ENCODE measurements around the gene TAP2. TPM values are rescaled to one million over a fixed set of nuclear protein-coding genes. Genes with fewer than 3 reads are reported as not detected.

TAP2 gene
- total RNA-seq, 1 donor from 2014 or later, result 45.8 TPM

DNA sequence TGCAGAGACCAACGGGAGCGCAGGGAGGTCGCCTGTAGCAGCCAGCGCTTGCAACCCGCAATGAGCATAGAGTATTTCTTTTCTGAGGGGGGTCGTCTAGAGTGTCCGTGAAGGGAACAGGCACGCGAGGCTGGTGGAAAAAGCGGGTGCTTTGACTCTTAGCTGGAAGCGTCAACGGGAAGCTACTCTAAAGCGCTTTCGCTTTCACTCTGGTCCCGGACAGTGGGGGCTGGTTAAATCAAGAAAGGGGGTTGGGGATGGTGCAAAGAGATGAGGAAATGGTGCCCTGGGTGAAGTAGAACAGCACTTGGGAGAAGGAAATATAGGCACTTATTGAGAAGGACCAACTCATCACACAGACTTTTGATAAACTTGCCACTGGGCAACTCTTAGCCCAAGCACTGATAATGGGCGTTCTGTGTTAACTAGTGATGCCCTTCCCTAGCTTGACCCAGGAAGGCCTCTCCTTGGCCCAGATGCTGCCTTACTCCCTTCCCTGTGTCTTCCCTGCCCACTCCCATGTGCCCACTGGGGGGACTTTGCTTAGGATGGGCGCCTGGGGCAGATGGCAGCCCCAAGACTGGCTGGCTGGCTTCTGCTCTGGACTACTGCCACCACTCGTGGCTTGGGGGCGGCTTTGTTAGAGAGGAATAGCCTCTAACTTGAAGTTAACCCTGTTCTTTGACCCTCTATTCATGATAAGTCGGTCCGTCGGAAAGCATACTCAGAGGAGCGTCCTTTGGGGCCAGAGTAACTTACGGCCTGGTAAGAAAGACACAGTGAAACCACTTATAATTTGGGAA is 16.0 kb upstream of the TAP2 start:
- DNase-seq (ENCODE audit: low spot score), result no peak

- DNase-seq (ENCODE audit: low spot score), result peak; percentile 98
Measured at GRCh38 chr6:32853541-32854375, 15.2 kb upstream of the TAP2 start, which contains the start of the genes PSMB9 and TAP1. PSMB9 (plus strand) TSS chr6:32854192; CDS start chr6:32854230, 38 bp downstream. TAP1 (minus strand) TSS chr6:32853704; CDS start chr6:32853636, 68 bp downstream.

DNA sequence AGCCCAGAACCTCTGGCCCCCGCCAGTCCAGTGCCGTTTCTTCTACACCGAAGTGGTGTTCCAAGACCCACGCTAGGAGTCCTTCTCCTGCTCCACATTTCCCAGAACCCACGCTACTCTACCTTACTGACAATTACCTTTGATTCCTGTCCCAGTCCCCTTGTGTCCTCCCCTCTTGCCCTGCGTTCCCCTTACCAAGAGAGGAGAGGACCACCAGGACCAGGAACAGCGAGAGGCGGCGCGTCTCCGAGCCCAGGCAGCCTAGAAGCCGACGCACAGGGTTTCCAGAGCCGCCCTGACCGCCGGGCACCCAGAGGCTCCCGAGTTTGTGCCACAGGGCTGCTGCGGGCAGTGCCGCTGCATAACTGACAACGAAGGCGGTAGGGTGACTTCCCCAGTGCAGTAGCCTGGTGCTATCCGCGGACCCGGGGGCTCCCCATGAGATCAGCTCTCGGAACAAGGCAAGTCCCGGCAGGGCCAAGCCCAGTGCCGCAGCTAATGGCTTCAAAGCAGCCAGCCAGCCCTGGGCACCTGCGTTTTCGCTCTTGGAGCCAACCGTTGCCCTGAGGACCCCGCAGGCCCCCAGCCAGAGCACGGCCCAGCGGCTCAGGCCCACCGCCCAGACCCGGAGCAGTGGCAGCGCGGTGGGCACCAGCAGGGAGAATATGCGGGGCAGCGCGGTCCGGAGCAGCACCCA is 14.5 kb upstream of the TAP2 start:
- DNase-seq (ENCODE audit: low spot score), result no peak

- DNase-seq (ENCODE audit: low spot score), result no peak
Measured at GRCh38 chr6:32852018-32852843, 13.7 kb upstream of the TAP2 start.

DNA sequence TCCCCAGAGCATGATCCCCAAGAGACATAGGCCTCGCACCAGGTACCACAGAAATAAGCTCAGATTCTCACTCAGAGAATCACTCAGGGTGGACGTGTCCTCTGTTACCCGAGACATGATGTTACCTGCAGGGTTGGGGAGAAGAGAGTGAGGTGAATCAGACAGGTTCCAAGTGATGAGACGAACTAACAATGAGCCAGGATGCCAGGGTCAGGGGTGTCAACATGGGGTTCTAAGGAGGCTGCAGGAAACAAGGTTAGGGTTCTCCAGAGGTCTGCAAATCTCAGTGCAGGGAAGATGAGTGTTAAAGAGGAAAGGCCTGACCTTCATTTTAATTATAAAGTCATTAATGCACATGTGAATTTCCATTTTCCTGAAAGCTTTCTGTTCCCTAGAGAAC is 12.5 kb upstream of the TAP2 start:
- no peak for DNase-seq (ENCODE audit: low spot score)

- no peak for DNase-seq (ENCODE audit: low spot score)
Measured at GRCh38 chr6:32849126-32849525, 10.6 kb upstream of the TAP2 start.

GRCh38 chr6:32847795-32848194 is 9.3 kb upstream of the TAP2 start:
- no peak for DNase-seq (ENCODE audit: low spot score)

DNA sequence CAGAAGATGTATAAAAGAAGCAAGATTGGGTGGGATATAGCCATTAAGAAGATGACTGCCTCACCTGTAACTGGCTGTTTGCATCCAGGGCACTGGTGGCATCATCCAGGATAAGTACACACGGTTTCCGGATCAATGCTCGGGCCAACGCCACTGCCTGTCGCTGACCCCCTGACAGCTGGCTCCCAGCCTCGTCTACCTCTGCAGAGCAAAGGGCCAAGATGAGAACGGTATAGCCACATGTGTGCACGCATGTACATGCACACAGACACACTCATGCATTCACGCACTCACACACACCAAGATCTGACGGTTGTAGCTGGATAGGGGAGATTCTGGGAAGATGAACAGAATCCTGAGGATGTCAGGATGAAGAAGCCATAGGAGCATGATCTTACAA is 8.5 kb upstream of the TAP2 start:
- DNase-seq (ENCODE audit: low spot score), result no peak

- DNase-seq (ENCODE audit: low spot score), result no peak
Measured at GRCh38 chr6:32845384-32845884, 6.9 kb upstream of the TAP2 start.

DNA sequence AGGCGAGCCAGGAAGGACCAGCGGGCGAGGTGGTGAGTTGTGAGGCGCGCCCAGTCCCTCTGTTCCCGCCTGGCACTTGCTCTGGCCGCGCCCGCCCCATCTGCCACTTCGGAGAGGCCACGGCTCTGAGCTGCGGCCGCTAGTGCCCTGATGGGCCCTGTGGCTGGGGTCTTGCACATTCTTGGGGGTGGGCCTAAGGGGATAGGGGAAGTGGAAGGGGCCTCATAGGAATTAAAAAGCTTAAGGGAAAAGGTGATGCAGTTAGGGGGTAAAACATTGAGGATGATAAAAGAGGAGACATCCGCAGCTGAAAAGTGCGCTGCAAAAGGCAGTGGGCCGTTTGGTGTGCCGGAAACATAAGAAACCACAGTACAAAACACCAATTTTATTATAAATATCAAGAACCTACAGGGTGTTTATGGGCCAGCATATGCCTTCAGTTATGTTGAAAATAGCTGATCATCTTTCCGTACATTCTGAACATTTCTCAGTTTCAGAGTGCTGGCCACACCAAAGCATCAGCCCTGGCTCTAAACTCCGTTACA is 6.4 kb upstream of the TAP2 start:
- DNase-seq (ENCODE audit: low spot score), result no peak

DNA sequence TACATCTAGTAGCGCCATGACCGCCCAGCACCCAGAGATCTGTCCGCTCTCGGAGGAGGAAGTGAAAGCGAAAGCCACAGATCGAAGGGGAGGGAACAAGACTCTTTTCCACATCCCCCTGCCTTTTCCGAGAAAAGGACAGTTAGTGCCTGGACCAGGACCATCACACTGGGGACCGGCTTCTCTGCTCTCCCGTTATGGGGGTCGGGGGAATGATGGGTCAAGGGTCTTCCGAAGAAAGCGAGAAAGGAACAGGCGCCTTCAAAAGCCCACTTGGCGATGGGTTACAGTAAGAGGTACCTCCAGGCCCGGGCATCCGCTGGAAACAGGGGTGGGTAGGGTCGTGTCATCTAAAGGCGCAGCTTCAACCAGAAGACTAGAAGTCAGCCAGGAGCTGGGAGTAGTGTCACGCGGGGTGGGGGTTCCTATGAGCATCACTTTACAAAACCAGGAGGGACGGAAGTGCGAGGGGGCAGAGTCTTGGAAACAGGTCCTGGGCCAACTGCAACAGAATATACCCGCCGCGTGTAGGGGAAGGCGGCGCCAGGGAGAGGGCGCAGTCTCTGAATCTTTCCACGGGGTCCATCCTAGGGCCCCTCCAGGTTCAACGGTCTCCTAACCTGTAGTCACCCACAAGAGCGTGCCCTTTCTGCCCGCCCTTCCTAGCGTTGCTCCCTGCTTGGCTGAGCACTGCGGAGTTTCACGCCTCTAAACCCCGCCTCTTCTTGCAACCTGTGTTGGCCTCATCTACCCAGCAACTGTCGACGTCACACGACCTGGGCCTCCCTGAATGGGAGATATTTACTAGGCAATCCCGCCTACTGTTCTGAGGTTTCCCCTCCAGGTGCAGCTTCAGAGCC is 5.7 kb upstream of the TAP2 start, which contains the start of gene PSMB8:
TSS of gene PSMB8 (minus strand) at position 69 of the 860 bp plus-strand sequence. CDS start at position 18, 51 bp downstream.
- DNase-seq (ENCODE audit: low spot score), result peak; percentile 96

DNA sequence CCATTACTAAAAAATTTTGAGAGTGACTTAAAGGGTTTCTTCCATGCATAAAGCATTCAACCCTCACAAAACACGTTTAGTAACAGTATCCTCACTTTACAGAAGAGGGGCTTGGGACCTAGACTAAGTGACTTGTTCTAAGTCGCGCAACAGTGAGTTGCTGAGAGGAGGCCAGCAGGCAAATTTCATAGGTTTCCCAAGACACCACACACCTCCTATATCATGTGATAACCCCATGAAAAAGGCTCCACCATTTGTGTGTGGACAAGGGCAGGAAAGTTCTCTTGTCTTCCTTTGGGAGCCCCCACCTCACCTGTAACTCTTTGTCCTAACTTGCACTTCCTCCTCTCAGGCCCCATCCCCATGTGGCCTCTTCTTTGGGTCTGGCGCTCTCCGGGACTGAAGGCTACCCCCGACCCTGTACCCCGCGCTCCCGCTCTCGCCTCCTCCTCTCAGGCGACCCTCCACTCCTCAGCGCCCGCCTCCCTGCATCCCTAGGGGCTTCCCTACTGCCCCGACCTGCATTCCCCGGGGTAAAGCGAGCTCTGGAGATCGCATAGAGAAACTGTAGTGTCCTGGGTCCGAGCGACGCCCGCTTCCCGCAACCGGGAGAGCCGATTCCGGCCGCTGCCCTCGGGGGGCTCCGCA is 4.9 kb upstream of the TAP2 start:
- no peak for DNase-seq (ENCODE audit: low spot score)

DNA sequence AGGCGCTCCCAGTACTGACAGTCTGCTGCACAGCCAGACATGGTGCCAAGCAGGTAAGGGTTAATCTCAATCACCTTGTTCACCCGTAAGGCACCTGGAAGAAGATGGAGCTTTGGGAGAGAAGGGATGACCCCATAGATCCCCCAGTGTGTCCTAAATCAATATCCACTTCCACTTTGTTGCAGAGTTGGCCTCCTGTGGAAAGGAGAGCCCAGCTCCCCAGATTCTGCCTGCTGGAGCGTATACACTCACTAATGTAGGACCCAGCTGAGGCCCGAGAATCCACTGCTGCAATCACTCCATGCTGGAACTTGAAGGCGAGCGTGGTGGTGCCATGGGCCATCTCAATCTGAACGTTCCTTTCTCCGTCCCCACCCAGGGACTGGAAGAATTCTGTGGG is 4.2 kb upstream of the TAP2 start:
- DNase-seq (ENCODE audit: low spot score), result no peak

DNA sequence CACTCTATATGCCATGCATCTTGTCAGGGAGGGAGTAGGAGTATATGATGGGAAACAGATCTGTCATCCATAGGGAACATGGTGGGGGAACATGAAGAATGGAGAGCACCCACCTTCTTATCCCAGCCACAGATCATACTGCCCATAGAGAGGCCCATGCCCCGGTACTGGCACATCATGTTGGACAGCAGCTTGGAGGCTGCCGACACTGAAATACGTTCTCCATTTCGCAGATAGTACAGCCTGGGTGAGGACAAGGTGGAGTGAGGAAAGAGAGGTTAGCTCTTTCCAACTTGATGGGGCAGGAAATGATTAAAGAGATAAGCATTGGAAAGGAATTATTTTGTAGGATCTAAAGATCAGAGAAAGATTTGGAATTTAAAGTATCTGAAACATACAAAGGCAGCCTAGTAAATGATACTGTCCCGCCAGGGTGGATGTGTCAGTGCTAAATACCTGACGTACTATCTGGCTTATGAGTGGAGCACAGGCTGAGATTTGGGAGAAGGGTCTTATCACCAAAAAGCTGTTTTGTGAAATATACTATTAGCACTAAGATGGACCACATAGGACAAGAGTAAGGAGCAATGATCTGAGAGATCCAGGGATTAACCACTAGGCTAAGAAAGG is 3.6 kb upstream of the TAP2 start:
- DNase-seq (ENCODE audit: low spot score), result no peak

- no peak for DNase-seq (ENCODE audit: low spot score)
Measured at GRCh38 chr6:32840604-32841246, 2.2 kb upstream of the TAP2 start.

DNA sequence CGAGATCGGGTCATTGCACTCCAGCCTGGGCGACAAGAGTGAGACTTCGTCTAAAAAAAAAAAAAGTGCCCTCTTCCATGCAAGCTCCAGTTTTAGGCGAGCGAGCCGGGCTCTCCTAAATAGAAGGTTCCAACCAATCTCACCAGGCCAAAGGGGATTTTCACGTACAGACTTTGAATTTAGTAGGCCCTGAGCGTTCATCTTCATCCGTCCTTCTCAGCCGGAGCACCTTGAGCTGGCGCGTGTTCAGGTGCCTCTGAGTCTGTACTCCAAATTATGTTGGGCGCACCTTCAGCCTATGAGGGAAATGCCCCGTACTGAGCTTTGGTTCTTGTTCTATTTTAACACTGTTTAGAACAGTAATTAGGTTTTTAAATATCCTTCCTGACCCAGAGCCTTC is 817 bp upstream of the TAP2 start:
- no peak for DNase-seq (ENCODE audit: low spot score)

DNA sequence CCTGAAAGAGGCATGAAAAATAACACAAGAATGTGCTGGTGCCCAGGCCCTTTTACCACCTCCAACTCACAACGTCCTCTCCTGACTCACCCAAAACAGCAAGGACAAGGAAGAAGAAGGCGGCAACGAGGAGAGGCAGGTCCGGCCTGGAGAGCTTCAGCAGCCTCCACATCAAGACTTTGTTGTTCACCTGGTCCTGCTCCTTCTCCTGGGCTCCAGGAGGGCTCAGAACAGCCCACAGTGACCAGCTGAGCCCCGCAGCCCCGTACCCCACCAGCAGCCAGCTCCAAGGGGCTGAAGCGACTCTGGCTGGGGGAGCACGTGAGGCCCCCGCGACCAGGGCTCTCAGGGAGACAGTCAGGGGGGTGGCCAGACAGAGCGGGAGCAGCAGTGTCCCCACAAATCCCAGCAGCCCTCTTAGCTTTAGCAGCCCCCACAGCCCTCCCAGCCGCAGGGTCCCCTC is 857 bp downstream of the TAP2 start:
- DNase-seq (ENCODE audit: low spot score), result no peak

- no peak for DNase-seq (ENCODE audit: low spot score)
Measured at GRCh38 chr6:32836873-32837272, 1.7 kb downstream of the TAP2 start.
